SK-N-SH treated with all-trans-retinoic acid at 6 μM for 48 hours (cell line): ENCODE results near the gene PET100.

Experiments
- ATAC-seq: fragments of 200-7000 bp; cut with Tn5 transposase; 3 replicates; pipeline ENCODE4 v1.9.1; 2020; ENCODE audit warnings: mild to moderate bottlenecking, moderate library complexity
- BACH2 ChIP-seq: fragments of 250-450 bp; sonication (Bioruptor Pico); IDR thresholded peaks from 2 replicates; pipeline ENCODE4 v1.9.0; 2021; ENCODE audit warnings: mild to moderate bottlenecking, borderline replicate concordance
- CREB5 ChIP-seq: fragments of 250-450 bp; sonication (Bioruptor Pico); IDR thresholded peaks from 2 replicates; pipeline ENCODE4 v1.5.1; 2020; ENCODE audit warnings: low read depth, mild to moderate bottlenecking, moderate library complexity
- CSRNP3 ChIP-seq: fragments of 250-450 bp; sonication (Bioruptor Pico); IDR thresholded peaks from 2 replicates; pipeline ENCODE4 v1.5.1; 2021; ENCODE audit warnings: mild to moderate bottlenecking, moderate library complexity
- ISL1 ChIP-seq: fragments of 250-450 bp; sonication (Bioruptor Pico); IDR thresholded peaks from 2 replicates; pipeline ENCODE4 v2.1.2; 2022; ENCODE audit warnings: mild to moderate bottlenecking, moderate library complexity
- OSR1 ChIP-seq: fragments of 250-450 bp; sonication (Bioruptor Pico); IDR thresholded peaks from 2 replicates; pipeline ENCODE4 v1.8.0; 2022; ENCODE audit warnings: moderate library complexity, mild to moderate bottlenecking, inconsistent platforms
- PPARA ChIP-seq: fragments of 250-450 bp; sonication (Bioruptor Pico); IDR thresholded peaks from 2 replicates; pipeline ENCODE4 v1.5.0; 2020; ENCODE audit warnings: mild to moderate bottlenecking, borderline replicate concordance
- SNAI2 ChIP-seq: fragments of 250-450 bp; sonication (Bioruptor Pico); IDR thresholded peaks from 2 replicates; pipeline ENCODE4 v1.5.0; 2020; ENCODE audit warnings: mild to moderate bottlenecking, moderate library complexity
- ZC3H10 ChIP-seq: fragments of 250-450 bp; sonication (Bioruptor Pico); IDR thresholded peaks from 2 replicates; pipeline ENCODE4 v1.5.1; 2021; ENCODE audit warnings: mild to moderate bottlenecking, moderate library complexity
- ZNF70 ChIP-seq: fragments of 450-650 bp; formaldehyde crosslinking; IDR thresholded peaks from 2 replicates; pipeline ENCODE4 v1.5.0; 2020; ENCODE audit warnings: mild to moderate bottlenecking, moderate library complexity

Gene PET100

GRCh38 chr19:7679771-7680605 is 50.4 kb downstream of the PET100 start:
- TF ChIP-seq SNAI2 (CRISPR knock-in tag) (no peak), OSR1 (CRISPR knock-in tag) (no peak), PPARA (CRISPR knock-in tag) (no peak), CSRNP3 (CRISPR knock-in tag) (no peak), ZC3H10 (CRISPR knock-in tag) (no peak), BACH2 (CRISPR knock-in tag) (no peak)
- ATAC-seq: no peak

- TF ChIP-seq SNAI2 (CRISPR knock-in tag) (no peak), ZNF70 (CRISPR knock-in tag) (no peak), CREB5 (CRISPR knock-in tag) (no peak), OSR1 (CRISPR knock-in tag) (no peak), ISL1 (CRISPR knock-in tag) (no peak)
- peak; percentile 90 for ATAC-seq
Observed at GRCh38 chr19:7680606-7681339, 51.2 kb downstream of the PET100 start, which contains the start of gene TRAPPC5. TRAPPC5 (plus strand) TSS chr19:7680833; CDS start chr19:7682254, 1,421 bp downstream.
